Measurements from ENCODE around the gene ECM2.

The ECM2 gene

GRCh38 chr9:92496396-92497176 lies 39.2 kb downstream of the ECM2 start:
- no peak for DNase-seq

- no peak for DNase-seq
These were observed 40.9 kb downstream of the ECM2 start for GRCh38 chr9:92494856-92495255.

DNA sequence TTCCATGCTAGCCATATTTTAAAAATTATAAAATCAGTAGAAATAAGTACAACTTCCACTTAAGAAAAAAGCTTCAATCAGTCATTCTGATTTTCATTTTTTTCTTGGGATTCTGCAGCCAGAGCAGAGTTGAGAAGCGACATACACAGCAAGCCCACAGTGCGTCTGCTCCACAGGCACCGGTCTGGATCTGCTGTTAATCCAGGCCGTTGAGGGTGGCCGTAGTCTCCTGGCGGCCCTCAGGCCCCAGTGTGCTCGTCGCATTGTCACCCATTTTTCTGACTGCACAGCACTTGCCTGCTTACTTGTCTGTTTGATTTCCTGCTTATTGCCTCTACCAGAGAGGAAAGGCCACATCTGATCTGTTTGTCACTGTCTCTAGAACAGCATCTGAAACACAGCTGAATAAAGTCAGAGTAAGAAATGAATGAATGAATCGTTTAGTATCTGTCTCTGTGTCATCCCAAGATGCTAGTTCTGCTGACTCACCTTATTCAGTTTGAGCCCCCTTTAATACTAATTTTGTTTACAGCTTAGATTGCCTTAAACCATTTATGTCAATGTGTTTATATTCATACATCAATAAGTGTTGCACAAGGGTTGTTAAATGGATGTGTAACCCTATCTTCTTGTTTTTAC lies 41.9 kb downstream of the ECM2 start:
- no peak for DNase-seq

DNA sequence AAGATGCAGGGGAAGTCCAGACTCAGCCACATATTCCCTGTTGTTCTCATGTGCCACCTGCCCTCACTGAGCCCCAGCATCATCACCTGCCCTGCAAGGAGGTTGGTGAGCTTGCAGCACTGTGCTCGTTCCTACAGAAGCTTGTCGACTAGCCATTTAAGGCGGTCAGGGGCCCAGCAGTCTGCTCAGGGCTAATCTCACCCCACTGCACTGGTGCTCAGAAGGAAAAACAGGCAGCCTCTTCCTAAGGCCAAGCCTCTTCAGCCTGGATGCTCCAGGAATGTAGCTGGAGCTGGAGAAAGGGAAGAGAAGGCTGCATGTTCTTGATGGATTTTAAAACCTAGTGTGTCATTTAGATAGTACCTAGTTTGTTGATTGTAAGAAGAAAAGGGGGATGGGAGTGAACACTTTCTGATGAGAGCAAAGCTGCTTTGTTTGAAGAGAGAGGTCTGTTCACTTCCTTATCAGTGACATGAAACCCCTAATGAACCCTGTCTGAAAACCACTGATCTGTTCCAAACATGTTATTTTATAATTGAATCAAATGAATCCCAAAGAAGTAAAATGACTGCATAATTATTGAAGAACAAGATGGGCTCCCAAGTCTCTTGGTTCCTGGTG lies 42.9 kb downstream of the ECM2 start:
- DNase-seq = no peak

GRCh38 chr9:92488681-92489550 lies 46.9 kb downstream of the ECM2 start:
- no peak for DNase-seq

GRCh38 chr9:92486371-92486770 lies 49.4 kb downstream of the ECM2 start:
- DNase-seq = peak; percentile 19

DNA sequence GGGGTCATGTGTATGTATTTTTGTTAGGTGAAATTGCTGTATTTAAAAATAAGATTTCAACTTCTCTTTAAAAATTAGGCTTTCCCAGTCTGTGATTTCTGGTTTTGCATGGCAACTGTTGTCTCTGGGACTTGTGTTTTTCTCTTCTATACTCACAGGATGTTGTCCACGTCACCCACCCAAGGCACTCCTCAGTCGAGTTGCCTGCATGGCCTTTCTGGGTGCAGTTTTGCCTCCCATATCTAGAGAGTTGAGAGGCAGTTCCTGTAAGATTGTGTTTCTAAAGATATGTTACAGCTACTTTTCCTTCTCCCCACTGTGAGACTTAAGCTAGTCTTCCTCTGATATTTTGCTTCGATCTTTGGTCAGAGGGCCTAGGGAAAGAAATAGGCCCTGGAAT lies 51.2 kb downstream of the ECM2 start:
- DNase-seq = no peak

GRCh38 chr9:92483627-92484545 lies 51.9 kb downstream of the ECM2 start:
- DNase-seq = no peak

GRCh38 chr9:92482805-92483204 lies 53.0 kb downstream of the ECM2 start:
- no peak for DNase-seq

DNA sequence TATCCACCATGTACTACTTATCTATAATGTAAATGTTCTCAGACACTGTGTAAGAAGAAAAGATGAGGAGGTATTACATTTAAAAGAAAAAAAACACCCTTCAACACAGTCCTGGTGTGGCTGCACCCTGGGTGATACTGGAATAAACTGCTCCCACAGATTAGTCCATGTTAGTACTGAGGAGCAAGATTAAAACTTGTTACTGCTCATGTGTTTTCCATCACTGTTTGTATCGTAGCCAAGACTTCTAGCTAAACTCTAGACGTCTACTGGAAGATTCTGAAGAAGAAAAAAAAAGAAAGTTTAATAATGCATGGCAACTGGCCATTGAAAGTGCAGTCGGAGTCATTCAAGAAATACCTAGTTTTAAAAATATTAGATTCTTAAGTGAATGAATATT lies 53.5 kb downstream of the ECM2 start, which contains the start of gene ASPN:
TSS of gene ASPN (minus strand) at position 178 of the 400 bp plus-strand sequence.
- no peak for DNase-seq

- no peak for DNase-seq
These were observed 54.7 kb downstream of the ECM2 start for GRCh38 chr9:92480986-92481633.

- no peak for DNase-seq
These were observed 55.5 kb downstream of the ECM2 start for GRCh38 chr9:92480291-92480771.

- DNase-seq = no peak
These were observed 56.4 kb downstream of the ECM2 start for GRCh38 chr9:92479346-92479745.

DNA sequence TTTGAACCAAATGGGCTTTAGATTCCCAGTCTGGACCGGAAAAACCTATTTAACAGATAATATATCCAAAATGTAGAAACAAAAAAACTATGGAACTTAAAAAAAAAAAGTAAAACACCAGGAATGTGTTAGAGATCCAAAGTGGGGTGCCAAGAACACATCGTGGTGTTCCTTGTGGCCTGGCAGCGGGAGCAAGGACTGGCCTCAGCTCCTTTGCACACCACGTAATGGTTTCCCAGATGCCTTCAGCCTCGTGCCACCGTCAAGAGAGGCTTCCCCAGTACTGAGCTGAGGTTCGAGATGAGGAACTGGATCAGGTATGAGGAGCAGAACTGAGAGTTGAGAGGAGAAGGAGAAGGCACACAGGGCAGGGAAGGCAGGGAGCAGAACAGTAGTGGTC lies 57.0 kb downstream of the ECM2 start:
- DNase-seq = no peak

- DNase-seq = no peak
These were observed 58.8 kb downstream of the ECM2 start for GRCh38 chr9:92476962-92477361.

DNA sequence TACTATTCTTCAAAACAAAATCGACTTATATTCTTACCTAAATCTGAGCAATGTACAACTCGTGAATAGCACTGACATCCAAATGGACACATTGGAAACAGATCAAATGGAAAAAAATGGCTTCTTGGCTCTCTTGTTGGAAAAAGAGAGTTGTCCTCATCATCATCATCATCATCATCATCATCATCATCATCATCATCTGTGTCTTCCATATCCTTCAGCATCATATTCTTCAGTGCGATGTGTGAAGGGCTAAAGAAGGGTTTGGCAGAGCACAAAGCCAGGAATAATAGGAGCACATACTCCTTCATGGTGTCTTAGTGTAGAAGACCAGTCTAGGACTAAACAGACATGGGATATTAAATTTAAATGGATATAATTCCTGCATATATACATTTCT lies 61.2 kb downstream of the ECM2 start:
- DNase-seq = no peak

DNA sequence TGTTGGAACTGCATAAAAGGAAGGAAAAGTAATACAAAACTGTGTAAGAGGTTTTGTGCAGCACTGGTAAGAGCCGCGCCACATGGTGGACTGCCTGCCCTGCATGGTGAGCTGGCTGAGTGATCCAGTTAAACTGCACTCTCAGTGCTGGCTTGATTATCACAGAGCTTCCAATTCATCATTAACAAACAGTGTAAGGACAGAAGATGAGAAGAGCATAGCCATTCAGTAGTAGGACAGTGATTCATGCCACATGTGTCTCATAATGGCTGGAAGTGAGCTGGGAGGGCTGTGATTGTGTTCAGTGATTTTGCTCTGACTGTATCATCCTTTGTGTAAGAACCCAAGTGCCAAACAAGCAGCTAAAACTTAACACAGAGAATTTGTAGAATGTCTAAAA lies 67.6 kb downstream of the ECM2 start:
- no peak for DNase-seq

- no peak for DNase-seq
These were observed 68.3 kb downstream of the ECM2 start for GRCh38 chr9:92467511-92467910.

GRCh38 chr9:92467041-92467440 lies 68.7 kb downstream of the ECM2 start:
- no peak for DNase-seq

DNA sequence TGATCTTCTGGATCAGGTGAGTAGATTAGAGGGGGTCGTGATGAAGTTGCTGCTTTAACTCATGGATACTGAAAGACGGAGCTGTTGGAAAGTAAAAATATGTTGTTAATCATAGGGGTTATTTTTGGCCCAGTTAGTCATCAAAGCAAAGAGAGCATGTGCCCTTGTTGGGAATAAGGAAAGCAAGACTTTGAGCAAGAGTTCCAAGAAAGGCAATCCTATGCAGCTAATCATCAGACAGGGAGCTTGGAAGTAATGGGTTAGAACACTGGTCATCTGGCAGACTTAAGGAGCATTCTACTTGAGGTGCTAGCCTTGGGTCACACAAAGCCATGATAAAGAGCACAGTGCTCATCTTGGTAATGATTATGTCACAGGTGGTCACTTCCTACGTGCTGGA lies 71.8 kb downstream of the ECM2 start:
- DNase-seq = no peak

- DNase-seq = no peak
These were observed 72.4 kb downstream of the ECM2 start for GRCh38 chr9:92463387-92463786.

Measured in GDM1 (cell line).